Smooth muscle cell (in vitro differentiated cells): ENCODE measurements around the gene TMEM165. TPM values are rescaled to one million over a fixed set of nuclear protein-coding genes. Genes with fewer than 3 reads are reported as not detected.
A peak's percentile ranks its signal among the peaks of the same experiment; 100 is the strongest.

Source experiments
- DNase-seq: peaks from one replicate; lab custom pipeline; 2025; ENCODE audit not compliant: unreplicated experiment; lab: John Stamatoyannopoulos, UW
- H2AFZ ChIP-seq: fragments of 200-600 bp; sonication (generic); 2 replicates; pipeline ENCODE4 v1.6.0; 2016; ENCODE audit warnings: antibody characterized with exemption, low read depth, mild to moderate bottlenecking
- H3F3A ChIP-seq: fragments of 200-600 bp; sonication (generic); 2 replicates; pipeline ENCODE4 v1.6.0; 2017; ENCODE audit warnings: antibody characterized with exemption, low read depth
- H3K27ac ChIP-seq: fragments of 200-600 bp; sonication (generic); 2 replicates; pipeline ENCODE4 v1.5.1; 2016; ENCODE audit warnings: low read depth, mild to moderate bottlenecking
- H3K27me3 ChIP-seq: fragments of 200-600 bp; sonication (generic); 2 replicates; pipeline ENCODE4 v1.6.1; 2016; ENCODE audit warnings: low read depth, mild to moderate bottlenecking
- H3K36me3 ChIP-seq: fragments of 200-600 bp; sonication (generic); 2 replicates; pipeline ENCODE4 v1.5.1; 2016; ENCODE audit warnings: low read depth
- H3K4me1 ChIP-seq: fragments of 200-600 bp; sonication (generic); 2 replicates; pipeline ENCODE4 v1.5.1; 2016; ENCODE audit warnings: low read depth
- H3K4me2 ChIP-seq: fragments of 200-600 bp; sonication (generic); 2 replicates; pipeline ENCODE4 v1.6.0; 2016; ENCODE audit warnings: mild to moderate bottlenecking
- H3K4me3 ChIP-seq: fragments of 200-600 bp; sonication (generic); 2 replicates; pipeline ENCODE4 v1.5.1; 2016; ENCODE audit warnings: mild to moderate bottlenecking
- H3K79me2 ChIP-seq: fragments of 200-600 bp; sonication (generic); 2 replicates; pipeline ENCODE4 v1.6.0; 2016; ENCODE audit warnings: low read depth, mild to moderate bottlenecking
- H3K9ac ChIP-seq: fragments of 200-600 bp; sonication (generic); 2 replicates; pipeline ENCODE4 v1.6.0; 2016; ENCODE audit warnings: low read depth
- H3K9me3 ChIP-seq: fragments of 200-600 bp; sonication (generic); replicated peaks from 2 replicates; pipeline ENCODE4 v1.5.1; 2016; ENCODE audit warnings: low read depth
- H4K20me1 ChIP-seq: fragments of 200-600 bp; sonication (generic); 2 replicates; pipeline ENCODE4 v1.6.0; 2016; ENCODE audit warnings: low read depth
- WGBS: methylation state at CpG from one replicate; pipeline ENCODE4 v1.1.7; 2016; ENCODE audit warnings: low lambda C conversion rate; 5-methylcytosine and 5-hydroxymethylcytosine counted together
- polyA plus RNA-seq: library from polyadenylated mRNA; unstranded; fragments of >200 nt; fragmentation: Nextera tagmentation; extraction: Ambion mirVana; gene quantifications from 2 replicates; pipeline ENCODE4 v1.2.1, GENCODE V29; 2016
- total RNA-seq: library from RNA; depleted of rRNA; stranded (reverse); fragments of >200 nt; gene quantifications from 2 replicates; pipeline ENCODE4 v1.2.3, GENCODE V29; 2014
- TF ChIP-seq, protein P1 (sequence below): fragments of 200-600 bp; sonication (generic); IDR thresholded peaks from 2 replicates; pipeline ENCODE4 v1.5.1; 2017; ENCODE audit warnings: borderline replicate concordance, mild to moderate bottlenecking, antibody characterized with exemption; ENCODE audit not compliant: insufficient read depth, poor library complexity, severe bottlenecking

Gene TMEM165
- total and polyA plus RNA-seq, 2 experiments from 2014 or later, result 167 to 235 TPM

DNA sequence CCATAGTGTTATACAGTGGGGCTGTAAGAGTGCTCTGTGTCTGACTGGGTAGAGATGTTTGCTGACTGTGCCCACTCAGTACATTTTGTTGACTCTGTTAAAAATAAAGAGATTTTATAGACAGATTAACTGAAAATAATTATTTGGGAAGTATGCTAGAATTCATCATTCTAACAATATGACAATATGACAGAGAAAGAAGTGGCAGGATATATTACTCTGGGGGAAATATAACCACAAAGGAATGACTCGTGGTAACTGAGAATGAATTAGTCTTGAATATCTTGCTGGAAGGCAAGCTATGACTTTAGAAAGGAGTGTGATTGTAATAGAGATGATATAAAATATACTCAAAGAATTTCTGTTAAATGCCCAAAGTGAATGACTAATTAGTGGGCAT, 46.8 kb downstream of the TMEM165 start:
- no peaks in the 10 kb centered on the region for H3K4me1 ChIP-seq
- H3K4me2 ChIP-seq, result no peak overlapping the region
- TF ChIP-seq, protein P1, sequence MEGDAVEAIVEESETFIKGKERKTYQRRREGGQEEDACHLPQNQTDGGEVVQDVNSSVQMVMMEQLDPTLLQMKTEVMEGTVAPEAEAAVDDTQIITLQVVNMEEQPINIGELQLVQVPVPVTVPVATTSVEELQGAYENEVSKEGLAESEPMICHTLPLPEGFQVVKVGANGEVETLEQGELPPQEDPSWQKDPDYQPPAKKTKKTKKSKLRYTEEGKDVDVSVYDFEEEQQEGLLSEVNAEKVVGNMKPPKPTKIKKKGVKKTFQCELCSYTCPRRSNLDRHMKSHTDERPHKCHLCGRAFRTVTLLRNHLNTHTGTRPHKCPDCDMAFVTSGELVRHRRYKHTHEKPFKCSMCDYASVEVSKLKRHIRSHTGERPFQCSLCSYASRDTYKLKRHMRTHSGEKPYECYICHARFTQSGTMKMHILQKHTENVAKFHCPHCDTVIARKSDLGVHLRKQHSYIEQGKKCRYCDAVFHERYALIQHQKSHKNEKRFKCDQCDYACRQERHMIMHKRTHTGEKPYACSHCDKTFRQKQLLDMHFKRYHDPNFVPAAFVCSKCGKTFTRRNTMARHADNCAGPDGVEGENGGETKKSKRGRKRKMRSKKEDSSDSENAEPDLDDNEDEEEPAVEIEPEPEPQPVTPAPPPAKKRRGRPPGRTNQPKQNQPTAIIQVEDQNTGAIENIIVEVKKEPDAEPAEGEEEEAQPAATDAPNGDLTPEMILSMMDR, result no peak
- 53% methylated on average over 1 of the region's 1 CpG for WGBS
- H3K9ac ChIP-seq, result no peak overlapping the region
- H3F3A ChIP-seq, result peaks cover 6% of the 10 kb centered on the region
- H3K27ac ChIP-seq, result peak overlapping the region; percentile 34
- H3K36me3 ChIP-seq, result no peaks in the 10 kb centered on the region
- no peaks in the 10 kb centered on the region for H3K9me3 ChIP-seq
- H4K20me1 ChIP-seq, result no peaks in the 10 kb centered on the region
- H3K27me3 ChIP-seq, result no peaks in the 10 kb centered on the region
- DNase-seq, result no peak
- H2AFZ ChIP-seq, result no peak overlapping the region
- H3K79me2 ChIP-seq, result no peaks in the 10 kb centered on the region
- H3K4me3 ChIP-seq, result no peak overlapping the region

DNA sequence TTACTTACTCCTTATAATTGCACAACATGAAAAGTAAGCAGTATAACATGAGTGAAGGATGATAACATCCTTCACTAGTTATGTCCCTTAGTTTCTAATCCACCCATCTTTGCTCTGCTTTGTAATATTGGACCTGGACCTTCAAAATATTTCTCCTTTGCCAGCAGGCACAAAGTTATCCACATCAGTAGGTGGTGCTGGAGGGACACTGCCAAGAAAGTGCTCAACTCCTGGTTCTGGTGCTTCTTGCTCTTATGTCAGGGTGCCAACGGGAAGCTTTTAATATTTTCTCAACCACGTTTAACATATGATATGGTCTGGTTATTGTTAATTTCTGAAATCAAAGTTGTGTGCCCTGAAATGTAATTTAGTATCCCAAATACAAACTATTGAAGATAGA, 49.1 kb downstream of the TMEM165 start:
- H2AFZ ChIP-seq, result no peak overlapping the region
- H3K27ac ChIP-seq, result no peak overlapping the region
- no peak for DNase-seq
- no peaks in the 10 kb centered on the region for H3K9me3 ChIP-seq
- 74% methylated on average over 2 of the region's 2 CpGs for WGBS
- H3K4me2 ChIP-seq, result no peak overlapping the region
- TF ChIP-seq, protein P1, result peak; percentile 17
- H3K4me1 ChIP-seq, result no peaks in the 10 kb centered on the region
- peaks cover 6% of the 10 kb centered on the region for H3F3A ChIP-seq
- no peaks in the 10 kb centered on the region for H3K79me2 ChIP-seq
- peaks cover 12% of the 10 kb centered on the region for H3K36me3 ChIP-seq
- no peaks in the 10 kb centered on the region for H4K20me1 ChIP-seq
- no peak overlapping the region for H3K4me3 ChIP-seq
- H3K27me3 ChIP-seq, result no peaks in the 10 kb centered on the region
- H3K9ac ChIP-seq, result no peak overlapping the region

DNA sequence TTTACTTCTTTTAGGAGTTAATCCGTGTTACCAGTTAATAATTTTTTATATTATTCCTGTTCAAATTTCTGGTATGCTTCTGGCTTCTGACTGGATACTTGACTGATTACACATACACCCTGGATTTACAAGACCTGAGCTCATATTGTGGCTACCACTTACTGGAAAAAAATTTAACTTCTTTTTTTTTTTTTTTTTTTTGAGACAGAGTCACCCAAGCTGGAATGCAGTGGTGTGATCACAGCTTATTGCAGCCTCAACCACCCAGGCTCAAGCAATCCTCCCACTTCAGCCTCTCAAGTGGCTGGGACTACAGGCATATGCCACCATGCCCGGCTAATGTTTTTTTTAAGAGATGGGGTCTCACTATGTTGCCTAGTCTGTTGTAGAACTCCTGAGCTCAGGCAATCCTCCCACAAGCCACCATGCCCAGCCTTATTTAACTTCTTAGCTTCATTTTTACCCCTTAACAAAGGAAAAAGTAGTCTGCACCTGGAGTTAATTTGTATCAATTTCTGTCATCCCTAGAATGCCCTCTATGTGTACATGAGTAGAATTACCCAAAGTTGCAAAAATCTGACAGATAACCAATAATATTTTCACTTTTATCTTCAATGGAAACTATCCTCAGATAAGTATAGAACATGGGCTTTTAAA, 50.3 kb downstream of the TMEM165 start:
- Histone ChIP-seq H3K4me2 (peak overlapping the region; percentile 16), H3K36me3 (peaks cover 13% of the 10 kb centered on the region), H3K27ac (peak overlapping the region; percentile 91), H4K20me1 (no peaks in the 10 kb centered on the region), H3K4me1 (no peaks in the 10 kb centered on the region), H3K9me3 (no peaks in the 10 kb centered on the region), H3F3A (no peaks in the 10 kb centered on the region), H3K27me3 (no peaks in the 10 kb centered on the region), H3K9ac (peak overlapping the region; percentile 68), H2AFZ (no peak overlapping the region), H3K79me2 (no peaks in the 10 kb centered on the region), H3K4me3 (no peak overlapping the region)
- TF ChIP-seq, protein P1, result no peak
- 75% methylated on average over 2 of the region's 2 CpGs for WGBS
- DNase-seq, result no peak

DNA sequence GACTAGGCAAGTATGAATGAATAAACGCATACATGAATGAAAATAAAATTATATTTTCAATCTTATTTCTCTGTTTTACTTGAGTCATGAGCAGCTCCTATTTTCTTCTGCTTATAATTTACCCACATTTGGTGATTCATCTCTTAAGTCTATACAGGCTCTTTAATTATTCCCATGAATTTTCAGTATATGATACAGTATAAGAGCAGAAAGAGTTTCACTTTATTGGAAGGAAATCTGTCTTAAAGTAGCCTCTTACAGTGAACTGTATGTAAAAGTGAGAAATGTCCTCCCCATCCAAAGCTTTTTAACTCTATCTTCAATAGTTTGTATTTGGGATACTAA, 50.8 kb downstream of the TMEM165 start:
- Histone ChIP-seq H2AFZ (no peak overlapping the region), H4K20me1 (no peaks in the 10 kb centered on the region), H3K9me3 (no peaks in the 10 kb centered on the region), H3K4me2 (peak overlapping the region; percentile 16), H3K27ac (peak overlapping the region; percentile 91), H3K4me1 (no peaks in the 10 kb centered on the region), H3K9ac (peak overlapping the region; percentile 68), H3K27me3 (no peaks in the 10 kb centered on the region), H3K4me3 (no peak overlapping the region), H3F3A (no peaks in the 10 kb centered on the region), H3K36me3 (peaks cover 13% of the 10 kb centered on the region), H3K79me2 (no peaks in the 10 kb centered on the region)
- WGBS, result 97% methylated on average over 1 of the region's 1 CpG
- TF ChIP-seq, protein P1, result no peak
- no peak for DNase-seq
